ENCODE measurements around the gene MROH2B.

MROH2B gene

DNA sequence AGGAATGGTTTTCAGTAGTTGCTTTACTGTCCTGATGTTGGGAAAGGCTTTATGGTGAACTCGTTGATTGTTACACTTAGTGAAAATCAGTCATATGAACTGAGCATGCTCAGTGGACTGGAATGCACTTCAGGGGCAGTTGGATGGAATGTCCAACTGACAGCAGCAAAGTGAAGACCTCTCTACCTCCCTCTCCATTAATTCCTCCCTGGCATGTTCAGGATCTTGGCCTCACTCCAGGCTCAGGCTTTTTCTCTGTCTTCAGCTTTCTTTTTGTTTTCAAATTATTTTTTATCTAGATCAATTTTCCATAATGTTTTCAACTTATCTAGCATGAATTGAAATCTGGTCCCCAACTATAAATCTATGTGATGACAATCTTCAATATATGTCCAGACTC is at the start of gene MROH2B:
Gene MROH2B, minus strand, starts transcription at position 101 of the 400 bp plus-strand sequence. CDS start 490 bp downstream, outside the sequence.
- TF ChIP-seq, protein P1, sequence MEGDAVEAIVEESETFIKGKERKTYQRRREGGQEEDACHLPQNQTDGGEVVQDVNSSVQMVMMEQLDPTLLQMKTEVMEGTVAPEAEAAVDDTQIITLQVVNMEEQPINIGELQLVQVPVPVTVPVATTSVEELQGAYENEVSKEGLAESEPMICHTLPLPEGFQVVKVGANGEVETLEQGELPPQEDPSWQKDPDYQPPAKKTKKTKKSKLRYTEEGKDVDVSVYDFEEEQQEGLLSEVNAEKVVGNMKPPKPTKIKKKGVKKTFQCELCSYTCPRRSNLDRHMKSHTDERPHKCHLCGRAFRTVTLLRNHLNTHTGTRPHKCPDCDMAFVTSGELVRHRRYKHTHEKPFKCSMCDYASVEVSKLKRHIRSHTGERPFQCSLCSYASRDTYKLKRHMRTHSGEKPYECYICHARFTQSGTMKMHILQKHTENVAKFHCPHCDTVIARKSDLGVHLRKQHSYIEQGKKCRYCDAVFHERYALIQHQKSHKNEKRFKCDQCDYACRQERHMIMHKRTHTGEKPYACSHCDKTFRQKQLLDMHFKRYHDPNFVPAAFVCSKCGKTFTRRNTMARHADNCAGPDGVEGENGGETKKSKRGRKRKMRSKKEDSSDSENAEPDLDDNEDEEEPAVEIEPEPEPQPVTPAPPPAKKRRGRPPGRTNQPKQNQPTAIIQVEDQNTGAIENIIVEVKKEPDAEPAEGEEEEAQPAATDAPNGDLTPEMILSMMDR (IDR thresholded peaks at IDR 0.05), result no peak
- no peak for TF ChIP-seq ZFX (IDR thresholded peaks at IDR 0.05; ENCODE audit: borderline replicate concordance)
- no peak within 1 kb of the TSS for H3K27ac ChIP-seq

DNA sequence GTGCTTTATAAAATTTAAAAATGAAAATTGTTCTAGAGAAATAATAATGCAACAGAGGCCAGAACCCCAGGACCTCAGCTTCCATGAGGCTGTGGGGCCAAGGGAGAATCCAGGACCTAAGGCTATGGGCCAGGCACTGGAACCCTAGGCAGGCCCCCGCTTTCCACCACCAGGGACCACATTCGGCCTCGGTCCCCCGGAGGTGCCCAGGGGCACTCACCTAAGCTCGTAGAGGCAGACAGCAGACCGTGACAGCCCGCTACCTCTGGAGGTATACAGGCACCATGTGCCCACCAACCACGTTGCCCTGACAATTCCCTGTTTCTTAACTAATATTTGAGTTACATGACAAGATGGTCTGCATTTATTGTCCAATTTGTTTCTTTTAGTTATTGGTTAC is 49.5 kb upstream of the MROH2B start:
- TF ChIP-seq ZFX (IDR thresholded peaks at IDR 0.05; ENCODE audit: borderline replicate concordance), result no peak
- TF ChIP-seq, protein P1 (IDR thresholded peaks at IDR 0.05), result no peak

DNA sequence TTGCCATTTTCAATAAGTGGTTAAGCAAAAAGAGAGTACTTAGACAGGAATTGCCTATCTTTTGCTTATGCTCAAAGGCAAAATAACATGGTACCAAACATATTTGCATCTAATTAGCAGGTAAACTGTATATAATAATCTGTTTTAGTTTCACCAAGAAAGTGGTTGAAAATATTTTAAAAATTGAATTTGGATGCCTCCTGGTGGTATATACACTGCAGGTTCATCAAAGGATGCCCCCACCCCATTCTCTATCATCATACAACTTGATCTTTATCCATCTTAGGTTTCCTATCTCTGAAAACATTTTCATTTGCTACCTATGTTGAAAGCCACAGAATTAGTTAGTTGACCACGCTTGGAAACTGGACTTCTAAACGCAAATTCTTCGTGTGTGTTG is 47.0 kb upstream of the MROH2B start:
- no peak overlapping the region for H3K27ac ChIP-seq
- TF ChIP-seq ZFX (IDR thresholded peaks at IDR 0.05; ENCODE audit: borderline replicate concordance), result no peak
- TF ChIP-seq, protein P1 (IDR thresholded peaks at IDR 0.05), result no peak

More for the DNA sequence above, 49.5 kb upstream of the MROH2B start:
- H3K27ac ChIP-seq, result no peak overlapping the region

DNA sequence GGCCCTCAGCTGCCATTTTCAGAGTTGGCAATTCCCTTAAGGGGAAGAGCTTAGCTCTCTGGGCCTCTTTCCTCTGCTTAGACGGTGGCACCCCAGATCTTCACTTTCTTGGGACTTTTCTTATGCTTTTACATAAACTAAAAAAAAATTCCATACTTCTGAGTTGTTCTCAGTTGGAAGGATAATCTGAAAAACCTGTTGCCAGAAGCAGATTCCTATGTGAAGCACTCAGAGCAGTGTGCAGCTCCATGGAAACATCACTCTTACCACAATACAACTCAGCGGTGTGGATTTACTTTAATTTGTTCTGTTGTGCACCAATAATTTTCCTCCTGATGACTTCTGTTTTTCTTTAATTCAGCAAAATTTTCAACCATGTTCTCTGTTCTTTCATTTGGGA is 44.1 kb upstream of the MROH2B start:
- H3K27ac ChIP-seq, result no peak overlapping the region
- no peak for TF ChIP-seq ZFX (IDR thresholded peaks at IDR 0.05; ENCODE audit: borderline replicate concordance)

DNA sequence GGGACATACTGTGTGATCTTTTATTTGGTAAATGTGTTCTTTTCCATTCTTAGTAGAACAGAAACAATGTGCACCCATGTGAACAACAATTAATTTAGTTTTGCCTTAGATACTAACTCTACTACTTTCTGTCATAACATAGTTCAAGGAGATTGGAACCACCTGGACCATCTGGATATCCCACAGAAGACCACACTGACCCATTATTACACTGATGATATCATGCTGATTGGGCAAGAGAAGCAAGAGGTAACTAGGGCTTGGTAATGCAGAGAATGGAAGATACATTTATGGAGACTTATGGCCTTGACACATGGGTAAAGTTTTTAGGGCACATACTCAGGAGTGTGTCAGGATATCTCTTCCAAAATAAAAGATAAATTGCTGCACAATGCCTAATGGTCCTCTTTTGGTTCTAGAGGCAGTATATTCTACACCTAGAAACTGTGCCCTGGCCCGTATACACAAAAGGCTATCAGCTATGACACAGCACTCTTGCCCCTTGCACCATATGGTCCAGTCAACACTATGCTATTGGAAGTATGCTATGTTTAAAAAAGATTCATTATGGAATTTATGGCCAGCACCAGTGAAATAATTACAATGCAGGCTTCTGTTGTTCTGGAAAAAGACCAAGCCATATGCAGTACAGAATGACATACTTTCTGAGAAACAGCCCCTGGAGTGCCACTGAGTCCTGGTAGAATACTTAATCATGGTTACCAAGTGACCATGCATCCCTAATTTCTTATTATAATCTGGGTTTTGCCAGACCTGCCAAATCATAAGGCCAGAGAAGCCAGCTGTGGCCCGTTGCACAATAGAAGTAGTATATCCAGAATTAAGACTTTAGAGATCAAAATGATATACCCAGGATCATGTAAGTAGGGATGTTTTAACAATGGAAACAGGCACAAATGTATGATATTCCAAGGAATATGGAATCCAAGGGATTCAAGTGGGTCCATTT is 41.6 kb upstream of the MROH2B start:
- no peak overlapping the region for H3K27ac ChIP-seq

DNA sequence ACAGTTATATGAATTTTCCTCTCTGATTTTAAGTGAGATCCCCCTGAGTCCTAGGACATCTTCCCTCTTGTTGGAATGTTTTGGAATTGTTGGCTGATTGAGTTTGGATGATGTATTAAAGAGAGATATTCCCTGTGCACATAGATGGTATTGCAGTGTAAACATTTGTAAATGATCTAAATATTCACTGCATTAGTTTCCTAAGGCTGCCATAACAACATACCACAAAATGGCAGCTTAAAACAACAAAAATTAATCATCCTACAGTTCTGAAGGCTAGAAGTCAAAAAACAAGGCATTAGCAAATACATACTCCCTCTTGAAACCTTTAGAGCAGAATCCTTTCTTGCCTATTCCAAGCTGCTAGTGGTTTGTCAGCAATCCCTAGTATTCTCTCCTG is 38.0 kb upstream of the MROH2B start:
- TF ChIP-seq, protein P1 (IDR thresholded peaks at IDR 0.05), result no peak
- TF ChIP-seq ZFX (IDR thresholded peaks at IDR 0.05; ENCODE audit: borderline replicate concordance), result no peak
- no peak overlapping the region for H3K27ac ChIP-seq

More for the DNA sequence above, 41.6 kb upstream of the MROH2B start:
- TF ChIP-seq, protein P1 (IDR thresholded peaks at IDR 0.05), result no peak
- no peak for TF ChIP-seq ZFX (IDR thresholded peaks at IDR 0.05; ENCODE audit: borderline replicate concordance)

DNA sequence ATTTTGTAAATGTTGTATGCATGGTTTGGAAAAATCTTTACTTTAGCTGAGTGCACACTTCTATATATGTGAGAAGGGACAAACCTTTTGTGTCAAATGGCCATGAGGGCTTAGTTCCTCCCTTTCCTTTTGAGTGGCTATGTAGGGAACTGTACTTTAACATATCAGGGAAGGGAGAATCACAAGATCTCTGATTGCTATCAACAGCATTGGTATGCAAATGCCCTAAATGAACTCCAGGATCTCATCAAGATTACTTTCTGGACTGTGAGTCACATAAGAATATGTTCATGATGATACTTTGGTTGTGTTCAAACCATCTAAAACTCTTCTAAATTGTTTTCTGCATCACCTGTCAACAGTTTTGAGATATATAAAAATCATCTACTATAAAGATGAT is 31.2 kb upstream of the MROH2B start:
- TF ChIP-seq ZFX (IDR thresholded peaks at IDR 0.05; ENCODE audit: borderline replicate concordance), result no peak
- TF ChIP-seq, protein P1 (IDR thresholded peaks at IDR 0.05), result no peak
- H3K27ac ChIP-seq, result no peak overlapping the region
